Measurements from ENCODE around the gene NBEA. TPM values are rescaled to one million over a fixed set of nuclear protein-coding genes. Genes with fewer than 3 reads are reported as not detected.
"Not testable (repeated sequence)": the region's sequence is repeated elsewhere in the genome, so short reads cannot be mapped to it uniquely, and the experiment has no call there.

The NBEA gene
- total RNA-seq, 2 donors from 2014 or later = 15.2 to 15.9 TPM

- H3K27ac ChIP-seq (ENCODE audit: low read depth, low read length) = no peak overlapping the region
- H3K36me3 ChIP-seq (ENCODE audit: control insufficient read depth, insufficient read depth, low read length) = no peaks in the 10 kb centered on the region
- no peaks in the 10 kb centered on the region for H3K4me1 Mint-ChIP-seq
- H3K27me3 Mint-ChIP-seq (ENCODE audit: insufficient read depth) = no peaks in the 10 kb centered on the region
- peaks cover 64% of the 10 kb centered on the region for H3K9me3 Mint-ChIP-seq
- H3K4me3 Mint-ChIP-seq = no peak overlapping the region
- DNase-seq = no peak
- no peaks in the 10 kb centered on the region for H3K27me3 ChIP-seq (ENCODE audit: control insufficient read depth, insufficient read depth, low read length, poor library complexity, severe bottlenecking)
- H3K9me3 ChIP-seq (ENCODE audit: control insufficient read depth, low read length) = peaks cover 43% of the 10 kb centered on the region
- no peak for TF ChIP-seq CTCF (conservative IDR thresholded peaks at IDR 0.05)
- no peaks in the 10 kb centered on the region for H3K4me1 ChIP-seq (ENCODE audit: control insufficient read depth, insufficient read depth, low read length)
- H3K9ac ChIP-seq (ENCODE audit: extremely low read depth, low read length, poor library complexity, severe bottlenecking) = no peak overlapping the region
- WGBS, 2 experiments (ENCODE audit: insufficient coverage in 1 of 2, insufficient read length in 1 of 2) = 67 to 97% methylated on average over 1 of the region's 1 CpG
- peaks cover 45% of the 10 kb centered on the region for H3K36me3 Mint-ChIP-seq (ENCODE audit: low read depth)
- H3K27ac Mint-ChIP-seq = no peak overlapping the region
- no peak overlapping the region for H3K4me3 ChIP-seq (ENCODE audit: low read length)
Measured at GRCh38 chr13:34990399-34991214, 48.5 kb downstream of the NBEA start.

GRCh38 chr13:34993470-34993869, 51.4 kb downstream of the NBEA start:
- no peak overlapping the region for H3K9ac ChIP-seq (ENCODE audit: extremely low read depth, low read length, poor library complexity, severe bottlenecking)
- no peaks in the 10 kb centered on the region for H3K36me3 ChIP-seq (ENCODE audit: control insufficient read depth, insufficient read depth, low read length)
- no peaks in the 10 kb centered on the region for H3K27me3 ChIP-seq (ENCODE audit: control insufficient read depth, insufficient read depth, low read length, poor library complexity, severe bottlenecking)
- peaks cover 48% of the 10 kb centered on the region for H3K9me3 ChIP-seq (ENCODE audit: control insufficient read depth, low read length)
- 81 to 100% methylated on average over 2 to 3 of the region's 3 CpGs for WGBS, 2 experiments (ENCODE audit: insufficient coverage in 1 of 2, insufficient read length in 1 of 2)
- no peaks in the 10 kb centered on the region for H3K27me3 Mint-ChIP-seq (ENCODE audit: insufficient read depth)
- no peak for TF ChIP-seq CTCF (conservative IDR thresholded peaks at IDR 0.05)
- no peak overlapping the region for H3K27ac ChIP-seq (ENCODE audit: low read depth, low read length)
- no peak overlapping the region for H3K27ac Mint-ChIP-seq
- H3K9me3 Mint-ChIP-seq = peaks cover 49% of the 10 kb centered on the region
- no peak for DNase-seq
- H3K36me3 Mint-ChIP-seq (ENCODE audit: low read depth) = peaks cover 37% of the 10 kb centered on the region
- no peaks in the 10 kb centered on the region for H3K4me1 Mint-ChIP-seq
- H3K4me3 ChIP-seq (ENCODE audit: low read length) = no peak overlapping the region
- H3K4me1 ChIP-seq (ENCODE audit: control insufficient read depth, insufficient read depth, low read length) = no peaks in the 10 kb centered on the region
- H3K4me3 Mint-ChIP-seq = no peak overlapping the region

GRCh38 chr13:35003734-35004133, 61.7 kb downstream of the NBEA start:
- not testable (repeated sequence) for H3K9ac ChIP-seq (ENCODE audit: extremely low read depth, low read length, poor library complexity, severe bottlenecking); H3K4me3 ChIP-seq (ENCODE audit: low read length); DNase-seq; H3K36me3 ChIP-seq (ENCODE audit: control insufficient read depth, insufficient read depth, low read length); H3K4me1 ChIP-seq (ENCODE audit: control insufficient read depth, insufficient read depth, low read length); H3K27ac Mint-ChIP-seq; H3K36me3 Mint-ChIP-seq (ENCODE audit: low read depth); H3K27me3 ChIP-seq (ENCODE audit: control insufficient read depth, insufficient read depth, low read length, poor library complexity, severe bottlenecking); H3K27ac ChIP-seq (ENCODE audit: low read depth, low read length); H3K9me3 ChIP-seq (ENCODE audit: control insufficient read depth, low read length); H3K4me3 Mint-ChIP-seq; H3K9me3 Mint-ChIP-seq; H3K4me1 Mint-ChIP-seq; H3K27me3 Mint-ChIP-seq (ENCODE audit: insufficient read depth)
- WGBS, 2 experiments (ENCODE audit: insufficient coverage in 1 of 2, insufficient read length in 1 of 2) = 100% methylated on average over 1 of the region's 2 CpGs
